ENCODE measurements around the gene NEDD4L. TPM values are rescaled to one million over a fixed set of nuclear protein-coding genes. Genes with fewer than 3 reads are reported as not detected.
"Not testable (repeated sequence)": the region's sequence is repeated elsewhere in the genome, so short reads cannot be mapped to it uniquely, and the experiment has no call there.

NEDD4L gene
- polyA plus RNA-seq, 3 donors, result 117 to 129 (median 122) TPM

- DNase-seq (ENCODE audit: low read depth in 3 of 3, low spot score in 2 of 3), result no peak
Measured at GRCh38 chr18:58279504-58280175, 235.6 kb downstream of the NEDD4L start.

DNA sequence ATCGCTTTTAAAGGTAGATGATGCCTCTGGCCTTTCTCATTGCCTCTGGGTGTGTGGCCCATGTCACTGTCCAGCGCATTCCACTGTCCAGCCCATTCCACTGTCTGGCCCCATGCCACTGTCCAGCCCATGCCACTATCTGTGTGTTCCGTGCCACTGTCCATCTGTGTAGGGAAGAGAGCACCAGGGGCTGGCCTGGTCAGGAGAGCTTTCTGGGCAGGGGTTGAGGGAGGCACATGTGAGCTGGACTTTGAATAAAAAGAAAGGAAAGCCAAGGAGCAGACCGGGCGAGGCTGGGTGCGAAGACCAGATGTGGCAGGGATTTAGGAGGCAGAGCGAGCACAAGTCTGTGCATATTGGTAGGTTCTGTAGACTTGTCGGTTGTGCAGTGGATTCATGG is 236.2 kb downstream of the NEDD4L start:
- DNase-seq (ENCODE audit: low read depth in 3 of 3, low spot score in 2 of 3), result no peak

DNA sequence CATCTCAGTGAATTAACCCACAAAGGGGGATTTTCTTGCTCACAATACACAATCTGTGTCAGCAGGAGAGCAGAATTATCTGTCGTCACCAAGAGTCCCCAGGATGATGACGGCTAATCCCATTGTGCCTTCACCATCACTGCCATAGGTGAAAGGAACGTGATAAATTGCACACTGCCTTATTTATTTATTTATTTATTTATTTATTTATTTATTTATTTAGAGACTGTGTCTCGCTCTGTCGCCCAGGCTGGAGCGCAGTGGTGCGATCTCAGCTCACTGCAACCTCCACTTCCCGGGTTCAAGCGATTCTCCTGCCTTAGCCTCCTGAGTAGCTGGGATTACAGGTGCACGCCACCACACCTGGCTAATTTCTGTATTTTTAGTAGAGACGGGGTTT is 238.8 kb downstream of the NEDD4L start:
- not testable (repeated sequence) for DNase-seq (ENCODE audit: low read depth in 3 of 3, low spot score in 2 of 3)

DNA sequence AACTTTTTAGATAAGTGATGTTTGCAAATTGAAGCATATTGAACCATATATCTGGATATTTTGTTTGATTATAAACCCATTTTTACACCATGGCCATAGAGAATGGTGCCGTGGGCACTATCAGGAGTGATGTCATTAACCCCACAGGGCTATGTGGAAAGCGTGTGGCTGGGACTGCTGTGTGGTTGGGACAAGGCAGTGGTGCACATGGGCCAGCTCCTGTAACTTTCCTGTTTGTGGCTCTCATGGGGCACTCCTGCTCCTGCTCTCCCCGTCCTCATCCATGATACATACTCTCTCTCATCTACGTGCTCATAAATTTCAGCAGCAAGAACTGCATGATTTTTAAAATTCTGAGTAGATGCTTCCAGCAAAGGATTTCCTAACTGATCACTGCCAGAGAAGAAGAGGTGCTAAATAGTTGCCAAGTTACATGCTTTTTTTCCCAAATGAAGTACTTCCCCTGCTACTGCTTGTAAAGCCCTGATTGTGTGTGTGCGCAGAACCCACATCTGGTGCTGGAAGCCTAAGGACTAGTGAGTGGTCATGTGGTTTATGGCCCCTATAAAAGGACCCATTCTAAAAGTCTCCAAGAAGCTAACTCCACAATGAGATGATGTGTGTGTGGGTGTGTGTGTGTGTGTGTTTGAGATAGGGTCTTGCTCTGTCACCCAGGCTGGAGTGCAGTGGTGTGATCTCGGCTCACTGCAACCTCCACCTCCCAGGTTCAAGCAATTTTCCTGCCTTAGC is 240.8 kb downstream of the NEDD4L start:
- DNase-seq (ENCODE audit: low read depth in 3 of 3, low spot score in 2 of 3), result no peak

GRCh38 chr18:58285449-58286130 is 241.6 kb downstream of the NEDD4L start:
- DNase-seq (ENCODE audit: low read depth in 3 of 3, low spot score in 2 of 3), result no peak

GRCh38 chr18:58286632-58287352 is 242.8 kb downstream of the NEDD4L start:
- no peak for DNase-seq (ENCODE audit: low read depth in 3 of 3, low spot score in 2 of 3)

DNA sequence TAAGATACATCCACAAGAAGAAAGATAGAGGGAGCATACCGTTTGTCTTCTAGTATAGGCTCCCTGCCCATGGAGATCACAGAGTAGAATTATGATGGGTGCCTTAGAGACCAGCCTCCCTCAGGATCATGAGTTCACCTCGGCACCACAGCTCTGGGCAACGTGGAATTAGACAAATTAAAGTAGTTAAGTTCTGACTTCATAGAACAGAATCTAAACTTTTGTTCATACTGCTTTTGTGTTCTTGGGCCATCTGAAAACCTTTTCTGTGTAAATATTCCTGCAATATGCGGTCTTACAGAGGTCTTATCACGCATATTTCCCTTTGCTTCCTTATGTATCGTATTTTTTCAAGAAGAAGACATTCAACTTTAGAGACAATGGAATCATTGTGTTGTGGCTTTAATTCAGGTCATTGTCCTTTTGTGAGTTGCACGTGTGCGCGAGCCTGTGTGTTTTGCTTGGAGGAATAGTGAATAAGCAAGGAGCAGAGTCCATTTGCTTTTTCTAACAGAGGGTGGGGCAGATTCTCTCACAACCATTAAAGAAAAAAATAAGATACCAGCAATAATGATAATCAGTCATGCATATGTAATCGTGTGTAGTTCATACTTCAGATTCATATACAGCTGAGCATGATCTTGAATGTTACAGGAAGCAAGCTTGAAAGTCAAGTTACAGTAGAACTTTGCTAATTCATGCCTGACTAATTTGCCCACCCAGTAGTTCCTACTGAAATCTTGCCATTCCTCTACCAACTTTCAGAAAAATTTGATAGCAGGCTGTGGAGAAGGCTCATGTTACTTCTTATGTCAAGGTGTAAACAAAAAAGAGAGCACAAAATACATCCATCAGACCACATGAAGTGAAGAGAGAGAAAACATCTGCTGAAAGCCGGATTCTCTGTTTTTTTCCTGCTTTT is 243.6 kb downstream of the NEDD4L start:
- DNase-seq (ENCODE audit: low read depth in 3 of 3, low spot score in 2 of 3), result no peak

DNA sequence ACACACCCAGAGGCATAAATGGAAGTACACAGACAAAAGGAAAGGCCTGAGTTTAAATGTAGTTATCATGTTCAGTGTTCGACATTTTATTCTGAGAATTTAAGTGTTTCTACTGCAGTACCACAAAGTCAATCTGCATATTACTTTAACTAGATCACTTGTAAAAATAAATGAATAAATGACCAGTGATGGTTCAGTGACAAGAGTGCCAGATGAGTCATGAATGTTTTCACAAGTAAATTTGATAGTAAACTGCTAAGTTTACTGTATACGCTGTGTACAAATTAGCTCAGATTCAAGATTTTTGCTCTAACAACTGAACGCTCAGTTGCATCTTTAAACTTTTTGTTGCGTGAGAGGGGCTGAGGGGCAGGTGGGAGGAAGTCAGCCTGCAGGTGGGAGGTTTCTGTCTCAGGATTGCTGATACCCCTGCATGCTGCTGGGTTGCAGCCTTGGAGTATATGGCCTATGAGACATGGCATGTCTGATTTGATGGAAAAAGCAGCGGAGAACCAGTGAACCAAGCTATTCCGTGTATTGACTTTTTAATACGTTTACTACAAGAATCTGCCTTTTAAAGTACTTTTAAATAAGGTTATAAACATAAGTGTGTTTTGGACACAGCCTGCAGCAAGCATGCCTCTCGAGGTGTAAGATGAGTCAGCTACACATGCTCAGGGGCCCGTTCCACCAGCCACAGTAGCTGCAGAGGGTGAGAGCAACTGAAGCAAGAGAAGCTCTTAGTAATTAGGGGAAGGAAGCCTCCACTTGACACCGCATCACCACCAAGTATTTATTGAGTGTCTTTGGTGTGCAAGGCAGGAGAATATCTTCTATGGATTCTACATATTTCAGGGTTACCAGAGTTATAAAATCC is 245.1 kb downstream of the NEDD4L start:
- no peak for DNase-seq (ENCODE audit: low read depth in 3 of 3, low spot score in 2 of 3)

GRCh38 chr18:58290116-58290695 is 246.2 kb downstream of the NEDD4L start:
- no peak for DNase-seq (ENCODE audit: low read depth in 3 of 3, low spot score in 2 of 3)

DNA sequence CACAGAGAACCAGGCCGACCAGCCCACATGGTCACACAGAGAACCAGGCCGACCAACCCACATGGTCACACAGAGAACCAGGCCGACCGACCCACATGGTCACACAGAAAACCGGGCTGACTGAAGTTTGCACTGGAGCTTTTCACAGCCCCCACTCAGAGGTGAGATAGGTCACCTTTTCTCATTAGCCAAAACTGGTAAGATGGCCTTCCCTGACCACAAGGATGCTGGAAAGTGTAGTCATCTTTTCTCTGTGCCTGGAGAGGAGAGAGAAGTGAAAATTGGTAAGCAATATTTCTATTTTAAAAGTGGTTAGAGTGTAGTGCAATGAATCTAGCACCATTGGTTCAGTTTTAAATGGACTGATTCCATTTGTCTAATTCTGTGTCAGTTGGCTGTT is 247.1 kb downstream of the NEDD4L start:
- DNase-seq (ENCODE audit: low read depth in 3 of 3, low spot score in 2 of 3), result no peak

- DNase-seq (ENCODE audit: low read depth in 3 of 3, low spot score in 2 of 3), result no peak
Measured at GRCh38 chr18:58292638-58293037, 248.6 kb downstream of the NEDD4L start.

DNA sequence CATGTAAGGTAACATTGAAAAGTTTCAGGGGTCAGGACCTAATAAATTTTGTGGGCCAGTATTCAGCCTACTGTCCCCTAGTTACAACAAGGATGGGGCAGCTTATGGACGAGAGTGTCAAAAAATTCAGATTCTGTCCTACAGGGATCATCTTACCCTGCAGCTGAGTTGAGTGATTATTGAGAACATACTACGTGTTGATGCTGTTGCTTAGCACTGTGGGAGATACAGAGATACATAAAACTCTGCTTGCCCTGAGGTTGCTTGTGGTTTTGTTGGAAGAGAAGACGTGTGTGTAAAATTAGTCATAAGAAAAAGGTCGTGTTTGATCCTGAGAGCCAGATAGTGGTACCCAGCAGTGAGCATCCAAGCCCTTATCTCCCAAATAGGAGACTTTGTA is 253.2 kb downstream of the NEDD4L start:
- no peak for DNase-seq (ENCODE audit: low read depth in 3 of 3, low spot score in 2 of 3)

- DNase-seq (ENCODE audit: low read depth in 3 of 3, low spot score in 2 of 3), result no peak
Measured at GRCh38 chr18:58298251-58299134, 254.5 kb downstream of the NEDD4L start.

DNA sequence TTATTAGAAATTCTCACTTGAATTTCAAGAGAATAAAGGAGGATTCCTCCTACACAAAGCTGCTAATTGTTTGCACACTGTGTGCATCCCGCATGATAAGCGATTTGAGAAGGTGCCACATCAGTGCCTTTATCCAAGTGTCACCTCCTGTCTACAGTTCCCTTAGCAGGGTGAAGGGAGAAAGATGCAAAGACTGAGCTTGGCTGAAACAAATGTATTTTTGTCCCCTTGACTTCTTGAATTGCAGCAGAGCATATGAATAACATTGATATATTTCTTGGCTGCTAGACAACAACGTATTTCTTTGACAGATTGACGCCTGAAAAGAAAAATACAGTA is 255.1 kb downstream of the NEDD4L start:
- DNase-seq (ENCODE audit: low read depth in 3 of 3, low spot score in 2 of 3), result no peak

GRCh38 chr18:58299936-58300335 is 255.9 kb downstream of the NEDD4L start:
- no peak for DNase-seq (ENCODE audit: low read depth in 3 of 3, low spot score in 2 of 3)

- no peak for DNase-seq (ENCODE audit: low read depth in 3 of 3, low spot score in 2 of 3)
Measured at GRCh38 chr18:58300867-58301266, 256.8 kb downstream of the NEDD4L start.

- DNase-seq (ENCODE audit: low read depth in 3 of 3, low spot score in 2 of 3), result no peak
Measured at GRCh38 chr18:58302811-58303210, 258.8 kb downstream of the NEDD4L start.

GRCh38 chr18:58303363-58303762 is 259.3 kb downstream of the NEDD4L start:
- no peak for DNase-seq (ENCODE audit: low read depth in 3 of 3, low spot score in 2 of 3)

Measured in right renal cortex interstitium (tissue), 3 donors.